Ishikawa (cell line): ENCODE data around the gene RUNX1.

Source experiments
- NFIC ChIP-seq: IDR thresholded peaks from 2 replicates; pipeline ENCODE4 v1.6.1; 2012
- RAD21 ChIP-seq: IDR thresholded peaks from 2 replicates; pipeline ENCODE4 v1.6.1; 2012; ENCODE audit warnings: low read depth
- REST ChIP-seq: IDR thresholded peaks from 2 replicates; pipeline ENCODE4 v1.6.1; 2012; ENCODE audit warnings: low read depth, mild to moderate bottlenecking
- YY1 ChIP-seq: IDR thresholded peaks from 2 replicates; pipeline ENCODE4 v1.6.1; 2012; ENCODE audit warnings: low read depth

DNA sequence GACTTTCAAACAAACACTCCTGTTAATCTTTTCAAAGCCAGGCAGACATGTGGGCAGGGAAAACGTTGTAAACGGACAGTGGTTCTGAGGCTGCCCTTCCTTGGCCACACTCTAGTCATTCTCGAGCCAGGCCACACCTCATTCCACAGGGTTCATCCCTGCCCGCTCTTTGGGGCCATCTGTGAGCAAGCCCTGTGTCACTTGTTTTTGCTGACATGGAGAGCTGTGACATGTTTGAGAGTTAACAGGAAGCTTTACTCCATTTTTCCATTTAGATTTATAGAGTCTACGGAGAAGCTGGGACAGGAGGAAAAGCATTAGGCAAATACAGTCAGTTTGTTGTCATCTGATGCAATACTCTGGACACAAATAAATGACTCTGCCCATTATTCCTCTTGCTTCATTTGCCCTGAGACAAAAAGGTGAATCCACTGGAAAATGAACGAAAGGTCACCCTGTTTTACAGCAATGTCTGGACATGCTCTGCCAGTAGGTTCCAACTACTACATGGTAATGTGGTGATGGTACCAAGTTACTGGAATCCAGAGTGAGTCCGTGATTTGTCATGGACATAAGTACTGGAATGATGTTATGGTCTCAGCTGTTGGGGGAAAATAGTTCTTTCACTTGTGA is 253.4 kb downstream of the RUNX1 start:
- TF ChIP-seq REST = no peak
- TF ChIP-seq YY1 = no peak
- no peak for TF ChIP-seq NFIC
- no peak for TF ChIP-seq RAD21
